Stimulated activated memory B cell treated with anti-CD40 and anti-IgM and Interleukin-4, amounts not matched to agents 10 μg/mL and 1 μg/mL and 100 μg/mL, for 72 hours (primary cell): ENCODE data around the gene MPC1.
"Not testable (repeated sequence)": the region's sequence is repeated elsewhere in the genome, so short reads cannot be mapped to it uniquely, and the experiment has no call there.

Source experiments
- ATAC-seq: fragments of 150-1000 bp; cut with Tn5 transposase; 2 replicates; pipeline ENCODE4 v1.10.0; 2021
- H3K27ac Mint-ChIP-seq: one replicate; pipeline ENCODE4 v1.8.0; 2022; ENCODE audit warnings: mild to moderate bottlenecking, mixed read lengths
- H3K27me3 Mint-ChIP-seq: one replicate; pipeline ENCODE4 v1.8.0; 2022; ENCODE audit warnings: mixed read lengths
- H3K36me3 Mint-ChIP-seq: one replicate; pipeline ENCODE4 v1.8.0; 2022; ENCODE audit warnings: mixed read lengths
- H3K4me1 Mint-ChIP-seq: one replicate; pipeline ENCODE4 v1.8.0; 2022; ENCODE audit warnings: mixed read lengths
- H3K4me3 Mint-ChIP-seq: one replicate; pipeline ENCODE4 v1.8.0; 2022; ENCODE audit warnings: mild to moderate bottlenecking, moderate library complexity, mixed read lengths
- H3K9me3 Mint-ChIP-seq: one replicate; pipeline ENCODE4 v1.8.0; 2022; ENCODE audit warnings: mixed read lengths

MPC1 gene

DNA sequence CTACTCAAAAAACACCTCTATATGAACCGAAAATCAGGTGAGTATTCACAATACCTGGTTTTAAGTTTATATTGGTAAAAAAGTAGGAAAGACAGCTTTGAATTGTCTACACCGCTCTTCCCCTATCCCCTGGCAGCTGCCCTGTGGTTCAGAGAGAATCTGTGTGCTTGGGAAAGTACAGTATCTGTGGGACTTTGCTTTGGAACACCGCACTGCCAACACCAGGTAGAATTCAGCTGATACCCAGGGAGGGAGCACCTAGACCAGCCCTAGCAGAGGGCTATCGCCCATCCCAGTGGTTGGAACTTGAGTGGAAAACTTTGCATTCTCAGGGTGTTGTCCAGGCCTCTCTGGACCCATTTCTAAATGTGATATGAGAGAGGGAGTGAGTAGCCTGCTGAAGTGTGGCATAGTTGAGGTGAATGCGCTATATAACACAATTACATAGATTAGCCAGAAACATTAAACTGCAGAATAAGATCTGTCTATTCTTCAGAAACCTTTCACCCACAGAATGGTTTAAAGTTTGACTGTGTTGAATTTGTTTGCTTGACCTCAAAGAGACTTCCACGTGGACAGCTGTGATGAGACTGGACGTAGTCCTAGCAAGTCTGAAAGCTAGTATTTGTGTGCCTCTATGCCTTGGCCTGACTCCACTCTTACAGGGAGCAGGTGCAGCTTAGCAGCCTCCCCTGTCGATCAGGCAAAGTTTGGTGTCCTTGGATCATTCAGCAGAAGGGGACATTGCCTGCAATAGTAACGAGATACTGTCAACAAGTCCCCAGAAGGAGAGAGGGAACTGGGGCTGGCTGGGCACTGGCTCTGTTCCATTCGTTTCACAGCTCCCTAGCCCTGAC is 11.5 kb upstream of the MPC1 start:
- Mint-ChIP-seq H3K27ac (no peak overlapping the region), H3K9me3 (no peaks in the 10 kb centered on the region), H3K4me3 (no peak overlapping the region), H3K36me3 (no peaks in the 10 kb centered on the region), H3K27me3 (peaks cover 20% of the 10 kb centered on the region), H3K4me1 (no peaks in the 10 kb centered on the region)
- ATAC-seq, result no peak

DNA sequence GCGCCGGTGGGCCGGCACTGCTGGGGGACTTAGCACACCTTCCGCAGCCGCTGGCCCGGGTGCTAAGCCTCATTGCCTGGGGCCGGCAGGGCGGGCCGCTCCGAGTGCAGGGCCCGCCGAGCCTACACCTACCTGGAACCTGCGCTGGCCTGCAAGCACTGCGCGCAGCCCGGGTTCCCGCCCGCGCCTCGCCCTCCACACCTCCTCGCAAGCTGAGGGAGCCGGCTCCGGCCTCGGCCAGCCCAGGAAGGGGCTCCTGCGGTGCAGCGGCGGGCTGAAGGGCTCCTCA is 10.7 kb upstream of the MPC1 start:
- no peak overlapping the region for H3K27ac Mint-ChIP-seq

DNA sequence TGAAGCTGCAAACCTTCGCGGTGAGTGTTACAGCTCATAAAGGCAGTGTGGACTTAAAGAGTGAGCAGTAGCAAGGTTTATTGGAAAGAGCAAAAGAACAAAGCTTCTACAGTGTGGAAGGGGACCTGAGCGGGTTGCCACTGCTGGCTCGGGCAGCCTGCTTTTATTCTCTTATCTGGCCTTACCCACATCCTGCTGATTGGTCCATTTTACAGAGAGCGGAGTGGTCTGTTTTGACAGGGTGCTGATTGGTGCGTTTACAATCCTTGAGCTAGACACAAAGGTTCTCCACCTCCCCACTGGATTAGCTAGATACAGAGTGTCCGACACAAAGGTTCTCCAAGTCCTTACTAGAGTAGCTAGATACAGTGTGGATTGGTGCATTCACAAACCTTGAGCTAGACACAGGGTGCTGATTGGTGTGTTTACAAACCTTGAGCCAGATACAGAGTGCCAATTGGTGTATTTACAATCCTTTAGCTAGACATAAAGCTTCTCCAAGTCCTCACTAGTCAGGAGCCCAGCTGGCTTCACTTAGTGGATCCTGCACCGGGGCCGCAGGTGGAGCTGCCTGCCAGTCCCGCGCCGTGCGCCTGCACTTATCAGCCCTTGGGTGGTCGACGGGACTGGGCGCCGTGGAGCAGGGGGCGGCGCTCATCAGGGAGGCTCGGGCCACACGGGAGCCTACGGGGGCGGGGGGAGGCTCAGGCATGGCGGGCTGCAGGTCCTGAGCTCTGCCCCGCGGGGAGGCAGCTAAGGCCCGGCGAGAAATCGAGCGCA is 10.2 kb upstream of the MPC1 start:
- ATAC-seq, H3K4me1 Mint-ChIP-seq, H3K4me3 Mint-ChIP-seq, H3K36me3 Mint-ChIP-seq, H3K9me3 Mint-ChIP-seq, H3K27ac Mint-ChIP-seq: not testable (repeated sequence)
- peaks cover 13% of the 10 kb centered on the region for H3K27me3 Mint-ChIP-seq

More for the DNA sequence above, 10.7 kb upstream of the MPC1 start:
- no peak for ATAC-seq
- Mint-ChIP-seq H3K4me3 (no peak overlapping the region), H3K36me3 (no peaks in the 10 kb centered on the region), H3K4me1 (no peaks in the 10 kb centered on the region), H3K27me3 (peaks cover 13% of the 10 kb centered on the region), H3K9me3 (no peaks in the 10 kb centered on the region)

DNA sequence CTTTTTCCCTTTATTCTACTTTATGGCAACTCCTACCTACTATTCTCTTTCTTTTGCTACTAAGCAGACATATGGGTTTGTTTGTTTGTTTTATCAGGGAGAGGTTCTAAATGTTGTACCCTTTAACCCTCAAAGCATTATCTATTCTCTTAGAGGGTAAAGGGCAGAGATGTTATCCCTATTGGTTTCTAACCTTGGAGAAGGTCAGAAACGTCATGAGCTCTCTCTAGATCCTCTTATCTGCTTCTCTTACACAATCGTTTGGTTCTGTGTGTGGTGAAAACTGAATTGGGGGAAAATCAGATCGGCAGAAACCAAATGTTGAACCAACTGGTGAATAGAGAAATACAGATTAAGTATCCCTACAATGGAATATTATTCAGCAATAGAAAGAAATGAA is 6.4 kb upstream of the MPC1 start:
- Mint-ChIP-seq H3K36me3 (no peaks in the 10 kb centered on the region), H3K4me3 (no peak overlapping the region), H3K4me1 (no peaks in the 10 kb centered on the region), H3K9me3 (no peaks in the 10 kb centered on the region), H3K27ac (no peak overlapping the region), H3K27me3 (no peaks in the 10 kb centered on the region)
- ATAC-seq, result no peak

DNA sequence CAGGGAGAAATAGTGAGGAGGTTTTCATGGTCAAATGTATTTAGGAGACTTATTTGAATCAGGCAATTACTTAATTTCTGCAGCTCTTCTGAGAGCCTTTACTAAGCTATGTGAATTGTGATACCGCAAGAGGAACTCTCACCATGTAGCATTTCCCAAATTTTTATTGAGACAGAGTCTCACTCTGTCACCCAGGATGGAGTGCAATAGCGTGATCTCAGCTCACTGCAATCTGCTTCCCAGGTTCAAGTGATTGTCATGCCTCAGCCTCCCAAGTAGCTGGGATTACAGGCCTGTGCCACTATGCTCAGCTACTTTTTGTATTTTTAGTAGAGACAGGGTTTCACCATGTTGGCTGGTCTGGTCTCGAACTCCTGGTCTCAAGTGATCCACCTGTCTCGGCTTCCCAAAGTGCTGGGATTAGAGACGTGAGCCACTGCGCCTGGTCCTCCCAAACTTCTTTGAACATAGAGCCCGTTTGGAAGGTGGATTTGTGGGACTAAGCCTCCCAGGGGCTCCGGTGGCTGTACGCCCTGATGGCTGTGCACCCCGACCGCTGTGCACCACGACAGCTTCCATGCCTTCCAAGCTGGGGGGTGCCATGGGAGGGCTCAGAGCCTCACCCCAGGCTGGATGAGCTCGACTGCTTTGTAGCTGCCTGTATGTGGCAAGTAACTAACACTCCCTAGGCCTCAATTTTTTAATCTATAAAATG is 5.7 kb upstream of the MPC1 start:
- no peaks in the 10 kb centered on the region for H3K4me1 Mint-ChIP-seq
- H3K4me3 Mint-ChIP-seq, result no peak overlapping the region
- ATAC-seq, result no peak
- H3K36me3 Mint-ChIP-seq, result no peaks in the 10 kb centered on the region
- no peak overlapping the region for H3K27ac Mint-ChIP-seq
- H3K9me3 Mint-ChIP-seq, result no peaks in the 10 kb centered on the region
- H3K27me3 Mint-ChIP-seq, result no peaks in the 10 kb centered on the region

DNA sequence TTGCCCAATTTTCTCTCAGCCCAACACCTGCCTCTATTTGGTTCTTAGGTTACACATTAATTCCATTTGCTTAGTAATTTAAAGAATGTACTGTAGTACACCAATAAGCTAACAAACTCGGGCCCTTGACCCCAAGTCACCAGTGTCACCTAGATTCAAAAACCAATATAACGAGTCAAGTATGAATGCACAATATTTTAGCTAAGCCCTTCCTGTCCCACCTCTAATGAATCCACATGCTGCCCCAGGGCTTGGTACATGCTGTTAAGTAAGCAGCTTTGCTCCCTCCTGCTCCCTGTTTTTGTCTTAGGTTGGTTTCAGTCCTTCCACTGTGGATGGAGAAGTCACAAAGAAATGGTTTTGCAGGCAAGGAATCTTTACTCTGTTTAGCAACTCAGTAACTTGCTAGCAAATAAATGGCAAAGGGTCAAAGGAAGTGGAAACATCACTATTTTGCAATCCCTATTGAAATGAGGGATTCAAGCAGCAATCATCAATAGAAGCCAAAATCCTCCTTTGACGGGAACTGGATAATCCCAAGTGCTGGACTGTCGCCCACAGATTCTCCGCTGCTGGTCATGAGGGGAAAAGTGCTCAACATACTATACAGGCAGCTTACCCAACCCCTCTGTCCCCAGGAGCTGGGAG is 5.0 kb upstream of the MPC1 start:
- no peak for ATAC-seq
- no peaks in the 10 kb centered on the region for H3K9me3 Mint-ChIP-seq
- H3K36me3 Mint-ChIP-seq, result no peaks in the 10 kb centered on the region
- no peaks in the 10 kb centered on the region for H3K4me1 Mint-ChIP-seq
- no peak overlapping the region for H3K4me3 Mint-ChIP-seq
- no peaks in the 10 kb centered on the region for H3K27me3 Mint-ChIP-seq
- no peak overlapping the region for H3K27ac Mint-ChIP-seq

DNA sequence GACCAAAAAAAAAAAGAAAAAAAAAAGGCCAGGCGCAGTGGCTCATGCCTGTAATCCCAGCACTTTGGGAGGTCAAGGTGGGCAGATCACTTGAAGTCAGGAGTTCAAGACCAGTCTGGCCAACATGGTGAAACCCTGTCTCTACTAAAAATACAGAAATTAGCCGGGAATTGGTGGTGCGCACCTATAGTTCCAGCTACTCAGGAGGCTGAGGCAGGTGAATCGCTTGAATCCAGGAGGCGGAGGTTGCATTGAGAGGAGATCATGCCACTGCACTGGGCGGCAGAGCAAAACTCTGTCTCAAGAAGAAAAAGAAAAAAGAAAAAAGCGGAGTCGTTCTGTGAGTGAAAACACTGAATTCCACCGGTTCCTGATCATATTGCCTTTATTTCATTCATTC is 4.4 kb upstream of the MPC1 start:
- H3K9me3 Mint-ChIP-seq, H3K36me3 Mint-ChIP-seq, H3K27me3 Mint-ChIP-seq, H3K4me3 Mint-ChIP-seq, H3K27ac Mint-ChIP-seq, ATAC-seq, H3K4me1 Mint-ChIP-seq: not testable (repeated sequence)

DNA sequence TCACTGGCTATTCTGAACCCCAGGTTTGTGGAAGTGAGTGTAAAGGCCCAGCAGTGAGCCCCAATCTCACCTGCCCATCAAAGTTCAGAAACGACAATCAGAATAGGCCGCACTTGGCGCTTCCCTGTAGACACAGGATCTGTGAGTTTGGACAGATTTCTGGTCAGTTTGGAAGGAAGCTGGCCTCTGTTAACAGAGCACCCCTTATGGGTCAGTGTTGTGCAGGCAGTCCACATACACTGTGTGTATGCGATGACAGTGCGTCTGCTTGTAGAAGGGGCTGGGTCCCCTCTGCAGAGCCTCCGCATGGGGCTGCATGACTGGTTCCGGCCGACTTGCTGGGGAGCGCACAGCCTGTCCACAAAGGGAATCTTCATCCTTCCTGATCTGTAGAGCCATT is 3.4 kb upstream of the MPC1 start:
- peaks cover 11% of the 10 kb centered on the region for H3K4me1 Mint-ChIP-seq
- H3K27ac Mint-ChIP-seq, result no peak overlapping the region
- no peak overlapping the region for H3K4me3 Mint-ChIP-seq

DNA sequence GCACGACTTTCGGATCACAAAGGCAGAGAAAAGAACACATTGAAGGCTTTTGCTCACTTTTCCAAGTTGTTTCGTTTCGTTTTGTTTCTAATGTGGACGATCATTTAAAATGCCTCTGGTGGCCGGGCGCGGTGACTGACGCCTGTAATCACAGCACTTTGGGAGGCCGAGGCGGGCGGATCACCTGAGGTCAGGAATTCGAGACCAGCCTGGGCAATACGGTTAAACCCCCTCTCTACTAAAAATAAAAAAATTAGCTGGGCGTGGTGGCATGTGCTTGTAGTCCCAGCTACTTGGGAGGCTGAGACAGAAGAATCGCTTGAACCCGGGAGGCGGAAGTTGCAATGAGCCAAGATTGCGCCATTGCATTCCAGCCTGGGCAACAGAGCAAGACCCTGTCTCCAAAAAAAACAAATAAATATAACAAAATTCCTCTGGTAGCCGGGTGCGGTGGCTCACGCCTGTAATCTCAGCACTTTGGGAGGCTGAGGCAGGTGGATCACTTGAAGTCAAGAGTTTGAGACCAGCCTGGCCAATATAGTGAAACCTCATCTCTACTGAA is 1.1 kb upstream of the MPC1 start:
- ATAC-seq, H3K9me3 Mint-ChIP-seq, H3K36me3 Mint-ChIP-seq, H3K27me3 Mint-ChIP-seq: not testable (repeated sequence)
- Mint-ChIP-seq H3K4me3 (peak overlapping the region; percentile 91), H3K27ac (peak overlapping the region; percentile 79), H3K4me1 (peaks cover 12% of the 10 kb centered on the region)

More for the DNA sequence above, 3.4 kb upstream of the MPC1 start:
- ATAC-seq, result no peak
- H3K36me3 Mint-ChIP-seq, result no peaks in the 10 kb centered on the region
- no peaks in the 10 kb centered on the region for H3K27me3 Mint-ChIP-seq
- no peaks in the 10 kb centered on the region for H3K9me3 Mint-ChIP-seq

DNA sequence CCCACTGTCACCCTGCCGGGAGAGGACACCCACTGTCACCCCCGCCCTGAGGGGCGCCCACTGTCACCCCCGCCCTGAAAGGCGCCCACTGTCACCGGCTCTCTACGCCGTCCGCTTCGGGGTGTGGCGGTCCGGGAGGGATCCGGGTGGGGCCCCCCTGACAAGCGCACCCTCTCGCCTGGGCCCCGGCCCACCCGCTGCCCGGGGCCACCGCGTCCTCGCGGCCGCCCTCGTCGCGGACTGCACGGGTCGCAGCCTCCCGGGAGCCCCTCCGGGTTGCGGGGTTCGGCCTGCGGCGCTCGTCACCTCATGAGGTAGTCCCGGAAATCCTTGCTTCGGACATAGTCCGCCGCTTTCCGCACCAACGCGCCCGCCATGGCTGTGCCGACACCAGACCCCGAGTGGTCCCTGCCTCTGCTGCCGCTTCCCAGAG is 224 bp downstream of the MPC1 start:
- Mint-ChIP-seq H3K27ac (peak overlapping the region; percentile 79), H3K4me1 (peaks cover 12% of the 10 kb centered on the region), H3K4me3 (peak overlapping the region; percentile 91), H3K27me3 (no peaks in the 10 kb centered on the region), H3K9me3 (no peaks in the 10 kb centered on the region), H3K36me3 (no peaks in the 10 kb centered on the region)
- peak; percentile 54 for ATAC-seq

DNA sequence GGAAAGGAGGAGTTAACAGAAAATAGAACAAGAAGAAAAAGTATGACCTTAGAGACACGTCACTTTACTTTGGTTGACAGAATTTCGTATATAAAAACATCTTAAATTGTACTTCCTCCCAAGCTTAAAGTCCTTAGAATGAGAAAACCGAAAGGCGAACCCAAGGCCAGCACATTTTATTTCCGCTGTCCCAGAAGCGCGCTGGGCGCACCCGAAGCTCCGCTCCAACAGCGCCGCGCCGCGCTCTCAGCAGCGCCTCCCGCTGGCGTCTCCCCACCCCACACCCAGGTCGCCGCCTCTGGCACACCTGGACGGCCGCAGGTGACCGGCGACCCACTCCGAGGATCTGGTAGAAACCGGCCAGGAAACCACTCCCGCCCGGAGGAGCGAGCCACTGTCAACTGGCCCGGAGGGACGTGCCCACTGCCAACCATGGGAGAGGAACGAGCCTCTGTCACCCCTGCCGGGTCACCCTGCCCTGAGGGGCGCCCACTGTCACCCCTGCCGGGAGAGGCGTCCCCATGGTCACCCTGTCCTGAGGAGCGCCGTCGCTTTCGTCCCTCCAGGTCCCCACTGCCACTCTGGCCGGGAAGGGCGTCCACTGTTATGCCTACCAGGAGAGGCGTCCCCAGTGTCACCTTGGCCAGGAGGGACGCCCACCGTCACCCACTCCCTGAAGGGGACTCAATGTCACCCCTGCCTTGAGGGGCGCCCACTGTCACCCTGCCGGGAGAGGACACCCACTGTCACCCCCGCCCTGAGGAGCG is 824 bp downstream of the MPC1 start:
- H3K4me1 Mint-ChIP-seq, result peaks cover 12% of the 10 kb centered on the region
- H3K4me3 Mint-ChIP-seq, result peak overlapping the region; percentile 91
- peak; percentile 59 for ATAC-seq
- no peaks in the 10 kb centered on the region for H3K27me3 Mint-ChIP-seq
- H3K36me3 Mint-ChIP-seq, result no peaks in the 10 kb centered on the region
- no peaks in the 10 kb centered on the region for H3K9me3 Mint-ChIP-seq
- H3K27ac Mint-ChIP-seq, result peak overlapping the region; percentile 79

DNA sequence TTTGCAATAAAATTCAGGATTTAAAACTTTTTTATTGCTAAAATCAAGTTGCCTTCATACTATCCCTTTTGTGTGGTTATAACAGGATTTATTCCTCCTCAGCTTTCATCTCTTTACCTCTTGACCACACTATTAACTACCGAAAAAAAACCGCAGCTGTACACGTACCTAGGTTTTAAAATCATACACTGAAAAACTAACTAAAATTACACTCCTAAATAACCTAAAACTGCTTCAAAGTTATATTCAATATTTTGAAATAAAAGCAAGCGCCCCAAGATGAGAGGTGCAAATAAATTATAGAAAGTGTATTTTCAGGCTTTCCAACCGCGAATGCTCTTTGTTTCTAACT is 1.4 kb downstream of the MPC1 start:
- no peaks in the 10 kb centered on the region for H3K9me3 Mint-ChIP-seq
- peak overlapping the region; percentile 91 for H3K4me3 Mint-ChIP-seq
- no peak for ATAC-seq
- H3K4me1 Mint-ChIP-seq, result peaks cover 12% of the 10 kb centered on the region
- H3K27me3 Mint-ChIP-seq, result no peaks in the 10 kb centered on the region
- H3K36me3 Mint-ChIP-seq, result no peaks in the 10 kb centered on the region
- peak overlapping the region; percentile 79 for H3K27ac Mint-ChIP-seq

DNA sequence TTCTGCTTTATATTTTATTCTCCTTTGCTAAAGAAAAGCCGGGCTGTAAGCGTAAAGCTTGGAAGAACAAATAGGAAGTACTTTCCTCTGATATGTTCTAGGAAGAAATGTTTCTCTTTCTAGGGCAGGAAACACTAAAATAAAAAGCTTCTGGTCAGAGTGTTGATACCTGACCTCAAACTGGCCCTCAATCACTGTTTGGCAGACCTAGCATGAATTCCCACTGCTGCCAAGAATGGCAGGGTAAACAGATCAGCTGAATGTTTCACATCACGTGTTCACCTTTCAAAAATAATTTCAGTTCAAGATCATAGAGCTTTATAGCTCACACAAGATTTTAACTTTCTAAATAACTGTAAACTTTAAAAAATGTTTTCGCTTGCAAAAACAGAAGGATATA is 2.9 kb downstream of the MPC1 start:
- no peak overlapping the region for H3K4me3 Mint-ChIP-seq
- H3K4me1 Mint-ChIP-seq, result peaks cover 12% of the 10 kb centered on the region
- H3K9me3 Mint-ChIP-seq, result no peaks in the 10 kb centered on the region
- peaks cover 1% of the 10 kb centered on the region for H3K36me3 Mint-ChIP-seq
- H3K27ac Mint-ChIP-seq, result no peak overlapping the region
- H3K27me3 Mint-ChIP-seq, result no peaks in the 10 kb centered on the region
- no peak for ATAC-seq

DNA sequence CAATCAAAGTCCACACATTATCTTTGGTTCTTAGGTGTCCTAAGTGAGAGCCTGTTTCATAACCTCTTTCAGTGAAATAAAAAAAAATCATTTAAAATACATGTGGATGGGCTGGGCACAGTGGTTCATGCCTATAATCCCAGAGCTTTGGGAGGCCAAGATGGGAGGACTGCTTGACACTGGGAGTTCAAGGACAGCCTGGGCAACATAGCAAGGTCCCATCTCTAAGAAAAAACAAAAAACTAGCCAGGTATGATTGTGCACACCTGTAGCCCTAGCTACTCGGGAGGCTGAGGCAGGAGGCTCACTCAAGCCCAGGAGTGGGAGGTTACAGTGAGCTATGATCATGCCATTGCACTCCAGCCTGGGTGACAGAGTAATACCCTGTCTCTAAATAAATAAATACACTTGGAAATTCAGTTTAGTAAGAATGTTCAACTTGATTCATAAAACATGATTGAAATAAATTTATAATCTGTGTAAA is 3.6 kb downstream of the MPC1 start:
- no peaks in the 10 kb centered on the region for H3K27me3 Mint-ChIP-seq
- H3K9me3 Mint-ChIP-seq, result no peaks in the 10 kb centered on the region
- peaks cover 5% of the 10 kb centered on the region for H3K36me3 Mint-ChIP-seq
- no peak overlapping the region for H3K4me3 Mint-ChIP-seq
- peaks cover 12% of the 10 kb centered on the region for H3K4me1 Mint-ChIP-seq
- ATAC-seq, result no peak
- no peak overlapping the region for H3K27ac Mint-ChIP-seq
